Heart right ventricle (tissue), 16 donors: ENCODE results near the gene SCAMP2. TPM values are rescaled to one million over a fixed set of nuclear protein-coding genes. Genes with fewer than 3 reads are reported as not detected.

Source experiments
- ATAC-seq, 8 donors: fragments of 200-7000 bp; cut with Tn5 transposase; one replicate each; pipeline ENCODE4 v1.9.1; 2020; ENCODE audit warnings: mild to moderate bottlenecking in 8 of 8, moderate library complexity in 8 of 8, moderate number of reproducible peaks in 1 of 8
- DNase-seq, 2 donors: peaks; one replicate each; pipeline ENCODE4 v3.0.0-alpha.2; 2020
- H3K27ac ChIP-seq, 10 donors: fragments of 200-600 bp; sonication (generic) in 2 of 10; one replicate each; pipeline versions ENCODE4 v1.5.0 to v1.8.0; 2020 to 2022; ENCODE audit warnings: mild to moderate bottlenecking in 3 of 10
- H3K27me3 ChIP-seq, 7 donors: fragments of 200-600 bp; one replicate each; pipeline ENCODE4 v1.8.0; 2021 to 2022; ENCODE audit warnings: mild to moderate bottlenecking in 2 of 7
- H3K36me3 ChIP-seq, 9 donors: fragments of 200-600 bp; sonication (generic) in 1 of 9; one replicate each; pipeline versions ENCODE4 v1.5.0 to v1.8.0; 2020 to 2022; ENCODE audit warnings: mild to moderate bottlenecking in 2 of 9
- H3K4me1 ChIP-seq, 9 donors: fragments of 200-600 bp; sonication (generic) in 1 of 9; one replicate each; pipeline versions ENCODE4 v1.5.0 to v1.8.0; 2020 to 2022; ENCODE audit warnings: mild to moderate bottlenecking in 4 of 9
- H3K4me3 ChIP-seq, 10 donors: fragments of 200-600 bp; sonication (generic) in 2 of 10; one replicate each; pipeline versions ENCODE4 v1.5.0 to v1.8.0; 2020 to 2022; ENCODE audit warnings: mild to moderate bottlenecking in 7 of 10, moderate library complexity in 2 of 10
- H3K9me3 ChIP-seq, 11 donors: fragments of 200-600 bp in 10 of 11; sonication (generic) in 2 of 11; one replicate each; pipeline versions ENCODE4 v1.5.0 to v1.8.0; 2013 to 2022; ENCODE audit warnings: mild to moderate bottlenecking in 2 of 11, control low read depth in 1 of 11, moderate library complexity in 1 of 11
- WGBS, 2 donors: extraction: QIAGEN DNeasy Blood & Tissue Kit; methylation state at CpG; one replicate each; pipeline ENCODE4 v1.1.7; 2013; ENCODE audit warnings: inconsistent platforms in 1 of 2; 5-methylcytosine and 5-hydroxymethylcytosine counted together
- intact Hi-C, 10 donors: fragments of 100-400 bp; cut with DNase I; formaldehyde crosslinking; loops; one replicate each; pipeline versions ENCODE4 v1.11.1 to v1.14.2; 2022
- polyA plus RNA-seq, 2 donors: library from polyadenylated mRNA; stranded (reverse); fragments of 200-250 nt; gene quantifications; one replicate each; pipeline ENCODE4 v1.2.3, GENCODE V29; 2013
- total RNA-seq, 10 donors: library from RNA; stranded (reverse); fragmentation: NEBNext Ultra II Directional in 3 of 10; extraction: Animal tissue kit (Norgen Biotek cat#: 25700) in 3 of 10; gene quantifications; one replicate each; pipeline versions ENCODE4 v1.2.1 to v1.2.4, GENCODE V29; 2021 to 2023
- TF ChIP-seq, protein P1 (sequence below), 9 donors: fragments of 200-600 bp; sonication (generic) in 2 of 9; IDR thresholded peaks; one replicate each; pipeline versions ENCODE4 v1.5.0 to v1.8.0; 2021 to 2022; ENCODE audit warnings: antibody characterized with exemption in 9 of 9, mild to moderate bottlenecking in 5 of 9, moderate library complexity in 1 of 9
- donor health status: Arrhythmogenic right ventricular cardiomyopathy.
- donor health status: ischemic (EF 13 %, LVEDD 7.1; RV severe dilation, severe dysfunction).
- donor health status: healthy with polysubstance abuse.
- donor health status: DM: no; HTN: yes; CAD: no.
- donor health status: DM: no; HTN: no; CAD: no.
- donor health status: ischemic (EF 25% LVEDD 6.9; RV normal size, moderate dysfunction).
- donor health status: ischemic (EF 25% LVEDD 5.7; RV mildly dilated, moderate dysfunction).
- donor health status: healthy.
- donor health status: DM: yes; HTN: yes; CAD: no.
- donor health status: Ischemic cardiomyopathy.
- donor health status: ischemic (EF 35%, LVEDD 5.7; RV mildly dilated, moderate dysfunction).
- donor health status: nonischemic (EF 11% LVEDD 7.7; RV severe dilation, severe dysfunction).
- donor health status: DM: yes; HTN: yes; CAD: no.
- donor health status: PGD.
- donor health status: ischemic (EF 29% LVEDD 5.4; RV normal size, mild dysfunction).
- donor health status: nonischemic (EF 23%, LVEDD 6.1; RV moderate dilation, normal function).

Gene SCAMP2
- total and polyA plus RNA-seq, 12 donors = 28.0 to 76.7 (median 39.1) TPM

DNA sequence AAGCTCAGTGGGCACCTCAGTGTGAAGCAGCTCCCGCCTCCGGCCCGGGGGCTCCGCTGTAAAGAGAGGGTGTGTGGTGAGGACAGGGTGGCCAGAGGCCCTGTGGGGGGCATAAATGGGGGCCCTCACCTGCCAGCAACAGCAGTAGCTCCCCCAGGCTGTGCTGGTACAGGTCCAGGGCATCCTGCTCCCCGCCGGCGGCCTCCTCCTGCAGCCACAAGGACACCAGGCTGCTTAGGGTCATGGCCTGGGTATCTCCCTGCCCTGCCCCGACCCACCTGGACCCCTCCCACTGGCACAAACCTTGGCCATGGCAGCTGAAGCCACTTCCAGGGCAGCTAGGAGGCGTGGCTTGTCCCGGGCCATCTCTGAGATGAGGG lies 35.0 kb downstream of the SCAMP2 start:
- Histone ChIP-seq H3K36me3 (peaks cover 0 to 57% (median 10%) of the 10 kb centered on the region in 9 donors), H3K4me1 (peaks cover 0 to 15% (median 12%) of the 10 kb centered on the region in 9 donors), H3K27ac (no peak overlapping the region), H3K27me3 (no peaks in the 10 kb centered on the region), H3K4me3 (no peak overlapping the region), H3K9me3 (no peaks in the 10 kb centered on the region)
- 92 to 97% methylated on average over 10 of the region's 10 CpGs for WGBS, 2 donors
- TF ChIP-seq, protein P1, sequence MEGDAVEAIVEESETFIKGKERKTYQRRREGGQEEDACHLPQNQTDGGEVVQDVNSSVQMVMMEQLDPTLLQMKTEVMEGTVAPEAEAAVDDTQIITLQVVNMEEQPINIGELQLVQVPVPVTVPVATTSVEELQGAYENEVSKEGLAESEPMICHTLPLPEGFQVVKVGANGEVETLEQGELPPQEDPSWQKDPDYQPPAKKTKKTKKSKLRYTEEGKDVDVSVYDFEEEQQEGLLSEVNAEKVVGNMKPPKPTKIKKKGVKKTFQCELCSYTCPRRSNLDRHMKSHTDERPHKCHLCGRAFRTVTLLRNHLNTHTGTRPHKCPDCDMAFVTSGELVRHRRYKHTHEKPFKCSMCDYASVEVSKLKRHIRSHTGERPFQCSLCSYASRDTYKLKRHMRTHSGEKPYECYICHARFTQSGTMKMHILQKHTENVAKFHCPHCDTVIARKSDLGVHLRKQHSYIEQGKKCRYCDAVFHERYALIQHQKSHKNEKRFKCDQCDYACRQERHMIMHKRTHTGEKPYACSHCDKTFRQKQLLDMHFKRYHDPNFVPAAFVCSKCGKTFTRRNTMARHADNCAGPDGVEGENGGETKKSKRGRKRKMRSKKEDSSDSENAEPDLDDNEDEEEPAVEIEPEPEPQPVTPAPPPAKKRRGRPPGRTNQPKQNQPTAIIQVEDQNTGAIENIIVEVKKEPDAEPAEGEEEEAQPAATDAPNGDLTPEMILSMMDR (IDR thresholded peaks at IDR 0.05) = no peak
- intact Hi-C loops = loop anchor here in 2 of 10 donors (5.0 to 10.0 kb wide), 2 partner anchors 63 to 66 kb away; no protein-coding TSS in a partner anchor
- ATAC-seq (no peak), DNase-seq (no peak)

DNA sequence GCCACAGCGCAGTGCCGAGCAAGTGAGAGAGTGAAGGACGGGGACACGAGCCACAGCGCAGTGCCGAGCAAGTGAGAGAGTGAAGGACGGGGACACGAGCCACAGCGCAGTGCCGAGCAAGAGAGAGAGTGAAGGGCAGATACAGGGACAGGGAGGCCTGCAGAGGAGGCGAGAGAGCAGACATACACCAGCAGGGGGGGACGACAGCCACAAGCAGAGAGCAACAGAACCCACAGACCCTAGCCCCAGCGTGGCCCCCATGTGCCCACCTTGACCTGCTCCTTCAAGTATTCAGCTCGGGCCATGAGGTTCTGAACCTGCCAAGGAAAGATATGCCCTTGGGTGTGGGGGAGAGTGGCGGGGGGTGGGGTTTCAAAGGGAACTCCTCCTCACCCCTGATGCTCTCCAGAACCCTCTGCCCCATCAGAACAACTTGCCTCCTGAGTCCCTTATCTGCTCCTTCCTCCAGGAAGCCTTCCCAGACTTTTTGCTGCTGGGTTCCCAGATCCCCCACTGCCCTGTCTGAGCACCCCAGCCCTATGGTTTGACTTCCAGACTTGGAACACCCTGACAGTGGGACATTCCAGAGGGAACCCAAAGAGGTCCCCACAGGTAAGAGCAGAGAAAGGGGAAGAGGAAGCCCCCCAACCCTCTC lies 35.6 kb downstream of the SCAMP2 start:
- no peak for DNase-seq
- H3K4me3 ChIP-seq = no peak overlapping the region
- WGBS, 2 donors = 71 to 82% methylated on average over 15 of the region's 15 CpGs
- H3K27ac ChIP-seq = no peak overlapping the region
- peaks cover 0 to 57% (median 10%) of the 10 kb centered on the region in 9 donors for H3K36me3 ChIP-seq
- H3K27me3 ChIP-seq = no peaks in the 10 kb centered on the region
- TF ChIP-seq, protein P1 (IDR thresholded peaks at IDR 0.05) = no peak
- ATAC-seq = no peak
- H3K4me1 ChIP-seq = peaks cover 0 to 15% (median 10%) of the 10 kb centered on the region in 9 donors
- no peaks in the 10 kb centered on the region for H3K9me3 ChIP-seq
- intact Hi-C loops = loop anchor here in 2 of 10 donors (5.0 to 10.0 kb wide), 2 partner anchors 63 to 65 kb away; no protein-coding TSS in a partner anchor

GRCh38 chr15:74836846-74837245 lies 36.3 kb downstream of the SCAMP2 start:
- Histone ChIP-seq H3K36me3 (peaks cover 0 to 57% (median 10%) of the 10 kb centered on the region in 9 donors), H3K27me3 (no peaks in the 10 kb centered on the region), H3K4me3 (no peak overlapping the region), H3K4me1 (peaks cover 2 to 14% (median 4%) of the 10 kb centered on the region in 9 donors), H3K9me3 (no peaks in the 10 kb centered on the region), H3K27ac (no peak overlapping the region)
- intact Hi-C loops = loop anchor here in 2 of 10 donors (5.0 to 10.0 kb wide), 2 partner anchors 62 to 65 kb away; no protein-coding TSS in a partner anchor
- no peak for DNase-seq
- 87 to 90% methylated on average over 7 of the region's 7 CpGs for WGBS, 2 donors
- no peak for ATAC-seq
- TF ChIP-seq, protein P1 (IDR thresholded peaks at IDR 0.05) = no peak

GRCh38 chr15:74835312-74835823 lies 37.8 kb downstream of the SCAMP2 start:
- Histone ChIP-seq H3K4me1 (peaks cover 0 to 20% (median 8%) of the 10 kb centered on the region in 9 donors), H3K27me3 (no peaks in the 10 kb centered on the region), H3K4me3 (no peak overlapping the region), H3K9me3 (no peaks in the 10 kb centered on the region), H3K27ac (no peak overlapping the region), H3K36me3 (peaks cover 0 to 48% (median 9%) of the 10 kb centered on the region in 9 donors)
- peak; percentile 49 to 69 for DNase-seq
- TF ChIP-seq, protein P1 (IDR thresholded peaks at IDR 0.05) = peak; percentile 53 to 83 (median 76)
- 44 to 49% methylated on average over 5 of the region's 5 CpGs for WGBS, 2 donors
- ATAC-seq = peak in 6 of 8 donors; percentile 30 to 51 (median 39)
- intact Hi-C loops = loop anchor here in 3 of 10 donors (2.0 to 10.0 kb wide), 3 partner anchors 55 to 63 kb away; no protein-coding TSS in a partner anchor
